Measurements from ENCODE around the gene SGPL1.
"Not testable (repeated sequence)": the region's sequence is repeated elsewhere in the genome, so short reads cannot be mapped to it uniquely, and the experiment has no call there.

Gene SGPL1, protein sequence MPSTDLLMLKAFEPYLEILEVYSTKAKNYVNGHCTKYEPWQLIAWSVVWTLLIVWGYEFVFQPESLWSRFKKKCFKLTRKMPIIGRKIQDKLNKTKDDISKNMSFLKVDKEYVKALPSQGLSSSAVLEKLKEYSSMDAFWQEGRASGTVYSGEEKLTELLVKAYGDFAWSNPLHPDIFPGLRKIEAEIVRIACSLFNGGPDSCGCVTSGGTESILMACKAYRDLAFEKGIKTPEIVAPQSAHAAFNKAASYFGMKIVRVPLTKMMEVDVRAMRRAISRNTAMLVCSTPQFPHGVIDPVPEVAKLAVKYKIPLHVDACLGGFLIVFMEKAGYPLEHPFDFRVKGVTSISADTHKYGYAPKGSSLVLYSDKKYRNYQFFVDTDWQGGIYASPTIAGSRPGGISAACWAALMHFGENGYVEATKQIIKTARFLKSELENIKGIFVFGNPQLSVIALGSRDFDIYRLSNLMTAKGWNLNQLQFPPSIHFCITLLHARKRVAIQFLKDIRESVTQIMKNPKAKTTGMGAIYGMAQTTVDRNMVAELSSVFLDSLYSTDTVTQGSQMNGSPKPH

DNA sequence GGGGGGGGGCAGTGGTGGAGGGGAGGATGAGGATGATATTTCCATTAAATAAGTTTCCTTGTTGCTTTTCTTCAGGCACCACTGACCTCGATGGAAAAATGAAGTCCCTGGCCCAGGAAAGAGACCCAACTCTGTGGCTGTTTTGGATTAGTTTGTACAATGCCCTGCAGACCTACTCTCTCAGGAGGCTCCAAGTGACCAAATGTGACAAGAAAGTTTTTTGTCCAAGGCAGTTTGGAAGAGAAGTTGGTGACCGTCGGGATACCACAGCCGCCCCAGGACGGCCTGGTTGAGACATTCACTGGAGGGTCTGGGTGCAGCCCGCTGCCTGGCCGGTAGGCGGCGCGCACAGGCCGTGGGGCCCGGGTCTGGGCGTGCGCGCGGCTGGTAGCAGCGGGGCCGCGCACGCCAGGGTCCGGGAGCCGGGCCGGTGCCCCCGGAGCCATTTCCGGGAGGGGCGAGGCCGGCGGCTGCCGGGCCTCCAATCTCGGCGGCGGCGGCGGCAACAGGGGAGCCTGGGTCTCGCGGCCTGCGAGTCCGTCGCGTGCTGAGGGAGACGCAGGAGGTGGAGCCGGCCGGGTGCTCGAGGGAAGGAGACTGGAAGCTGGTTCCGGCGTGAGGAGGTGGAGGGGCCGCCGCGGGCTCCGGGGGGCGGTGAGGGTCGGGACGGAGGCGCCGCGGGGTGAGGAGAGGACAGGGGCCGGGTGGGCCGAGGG, at the start of gene SGPL1:
SGPL1 (plus strand) TSS at position 445 of the 716 bp plus-strand sequence. CDS start 906 bp downstream, outside the sequence.
- DNase-seq, result peak; percentile 57

DNA sequence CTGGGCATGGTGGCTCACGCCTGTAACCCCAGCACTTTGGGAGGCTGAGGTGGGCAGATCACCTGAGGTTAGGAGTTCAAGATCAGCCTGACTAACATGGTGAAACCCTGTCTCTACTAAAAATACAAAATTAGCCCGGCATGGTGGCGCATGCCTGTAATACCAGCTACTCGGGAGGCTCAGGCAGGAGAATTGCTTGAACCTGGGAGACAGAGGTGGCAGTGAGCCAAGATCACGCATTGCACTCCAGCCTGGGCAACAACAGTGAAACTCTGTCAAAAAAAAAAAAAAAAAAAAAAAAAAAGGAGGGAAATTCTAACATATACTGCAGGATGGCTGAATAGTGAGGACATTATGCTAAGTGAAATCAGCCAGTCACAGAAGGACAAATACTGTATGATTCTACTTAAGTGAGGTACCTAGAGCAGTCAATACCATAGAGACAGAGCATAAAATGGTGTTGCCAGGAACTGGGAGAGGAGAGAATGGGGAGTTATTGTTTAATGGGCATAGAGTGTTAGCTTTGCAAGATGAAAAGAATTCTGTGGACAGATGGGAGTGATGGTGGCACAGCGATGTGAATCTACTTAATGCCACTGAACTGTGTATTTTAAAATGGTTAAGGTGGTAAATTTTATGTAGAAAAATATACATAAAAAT, 47.6 kb upstream of the SGPL1 start:
- DNase-seq, result not testable (repeated sequence)

DNA sequence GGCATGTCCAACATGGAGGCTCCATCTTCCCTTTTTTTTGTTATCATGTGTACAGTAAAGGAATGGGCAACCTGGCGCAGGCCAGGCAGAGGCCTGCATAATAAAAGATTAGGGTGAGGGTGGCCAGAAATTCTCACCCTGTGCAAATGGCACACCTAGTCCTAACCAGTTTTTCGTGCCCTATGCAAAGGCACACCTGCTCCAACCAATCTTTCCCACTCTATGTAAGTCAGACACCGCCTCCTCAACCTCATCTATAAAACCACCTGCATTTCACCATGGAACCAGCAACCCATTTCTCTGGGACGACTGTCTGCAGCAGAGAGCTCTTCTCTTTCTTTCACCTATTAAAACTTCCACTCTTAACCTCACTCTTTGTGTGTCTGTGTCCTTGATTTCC, 46.6 kb upstream of the SGPL1 start:
- DNase-seq, result no peak

DNA sequence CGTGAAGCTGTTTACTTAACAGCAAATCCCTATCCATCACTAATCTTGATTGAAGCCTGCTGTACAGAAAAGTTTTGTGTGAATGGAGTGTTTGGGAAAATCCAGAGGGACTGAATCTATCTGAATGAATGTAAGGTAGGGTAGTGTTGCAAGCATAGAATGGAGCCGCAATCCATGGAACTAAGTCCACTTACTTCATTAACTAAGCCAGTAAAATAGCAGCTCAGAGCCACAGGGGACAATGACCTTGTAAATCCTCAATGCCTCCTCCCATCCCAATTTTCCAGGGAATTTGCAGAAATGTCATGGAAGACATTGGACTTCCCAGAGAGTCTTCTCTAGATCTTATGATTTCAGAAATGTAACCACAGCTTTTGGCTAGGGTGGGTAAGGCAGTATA, 45.7 kb upstream of the SGPL1 start:
- no peak for DNase-seq

DNA sequence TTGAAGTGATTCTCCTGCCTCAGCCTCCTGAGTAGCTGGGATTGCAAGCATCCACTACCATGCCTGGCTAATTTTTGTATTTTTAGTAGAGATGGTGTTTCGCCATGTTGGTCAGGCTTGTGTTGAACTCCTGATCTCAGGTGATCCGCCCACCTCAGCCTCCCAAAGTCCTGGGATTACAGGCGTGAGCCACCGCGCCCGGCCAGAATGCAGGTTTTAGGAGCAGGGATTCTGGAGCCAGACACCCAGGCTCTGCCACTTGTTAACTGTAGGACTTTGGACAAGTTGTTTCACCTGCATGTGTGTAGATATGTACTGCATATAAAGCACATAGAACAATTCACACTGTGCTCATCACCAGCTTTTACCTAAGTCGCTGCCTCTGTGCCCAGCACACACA, 45.2 kb upstream of the SGPL1 start:
- DNase-seq, result not testable (repeated sequence)

DNA sequence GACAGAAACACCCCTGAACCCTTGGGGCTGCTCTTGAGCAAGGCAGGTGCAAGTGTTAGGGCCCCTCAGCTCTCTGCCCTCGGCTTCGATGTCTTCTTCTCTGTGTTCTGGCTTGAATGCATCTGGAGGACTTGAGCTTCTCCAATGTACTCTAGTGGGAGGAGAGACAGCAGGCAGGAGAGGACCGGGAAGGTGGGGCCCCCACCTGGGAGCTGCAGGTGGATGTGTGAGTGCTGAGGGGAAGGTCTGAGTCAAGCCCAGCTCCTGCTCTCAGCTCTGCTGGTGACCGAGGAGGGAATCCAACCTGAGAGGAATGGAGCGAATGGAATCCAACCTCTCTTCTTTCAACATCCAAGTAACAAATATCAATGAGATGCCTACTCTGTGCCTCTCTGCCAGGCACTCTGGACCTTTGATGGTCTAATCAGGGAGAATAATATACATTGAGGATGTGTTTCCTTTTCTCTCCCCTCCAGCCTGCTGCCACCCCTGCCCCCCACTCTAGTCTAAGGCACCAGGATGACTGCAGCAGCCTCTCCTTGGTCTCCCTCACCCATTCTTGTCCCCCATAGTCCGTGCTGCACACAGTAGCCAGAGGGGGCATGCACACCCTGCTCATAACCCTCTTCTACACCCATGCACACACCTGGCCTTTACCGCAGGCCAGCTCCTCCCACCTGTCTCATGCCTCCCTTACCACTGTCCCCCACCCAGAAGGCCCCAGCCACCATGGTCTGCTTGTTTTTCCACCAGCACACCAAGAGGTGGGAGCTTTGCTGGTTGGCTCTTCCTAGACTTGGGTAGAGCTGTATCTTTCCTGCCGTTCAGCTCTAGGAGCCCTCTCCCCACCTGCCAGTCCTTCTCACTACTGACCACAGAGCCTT, 44.2 kb upstream of the SGPL1 start:
- DNase-seq, result no peak

DNA sequence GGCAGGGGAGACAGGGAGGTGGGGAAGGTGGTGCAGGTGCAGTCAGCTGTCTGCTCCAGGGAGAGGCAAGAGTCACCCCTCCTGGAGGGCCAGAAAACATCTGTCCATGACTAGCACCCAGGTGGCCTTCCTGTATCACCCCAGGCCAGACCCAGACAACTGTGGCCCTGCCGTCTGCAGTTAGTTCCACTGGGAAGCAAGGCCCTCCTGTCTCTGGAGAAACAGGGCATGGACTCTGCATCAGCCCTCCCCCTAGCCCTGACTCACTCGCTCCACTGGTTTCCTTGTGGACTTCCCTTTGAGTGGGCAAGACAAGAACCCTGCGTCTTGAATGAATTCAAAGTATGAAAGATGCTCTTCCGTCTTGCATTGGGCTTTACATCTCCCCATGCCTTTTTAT, 43.1 kb upstream of the SGPL1 start:
- DNase-seq, result no peak

DNA sequence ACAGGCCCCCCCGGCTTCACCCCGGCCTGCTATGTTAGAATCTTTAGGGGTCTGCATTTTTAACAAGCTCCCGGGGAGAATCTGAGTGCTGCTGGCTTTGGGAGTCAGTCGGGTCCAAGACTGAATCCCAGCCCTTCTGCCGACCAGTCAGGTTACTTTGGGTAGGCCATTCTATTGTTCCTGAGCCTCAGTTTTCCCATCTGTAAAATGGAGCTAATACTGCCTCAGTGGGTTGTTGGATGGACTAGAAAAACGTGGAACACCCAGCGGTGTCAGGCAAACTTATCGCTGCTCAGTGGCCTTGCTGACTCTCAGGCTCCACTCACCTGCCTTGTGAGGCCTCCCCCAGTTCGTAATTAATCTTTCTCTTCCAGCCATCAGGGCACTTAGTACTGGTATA, 42.3 kb upstream of the SGPL1 start:
- DNase-seq, result no peak

DNA sequence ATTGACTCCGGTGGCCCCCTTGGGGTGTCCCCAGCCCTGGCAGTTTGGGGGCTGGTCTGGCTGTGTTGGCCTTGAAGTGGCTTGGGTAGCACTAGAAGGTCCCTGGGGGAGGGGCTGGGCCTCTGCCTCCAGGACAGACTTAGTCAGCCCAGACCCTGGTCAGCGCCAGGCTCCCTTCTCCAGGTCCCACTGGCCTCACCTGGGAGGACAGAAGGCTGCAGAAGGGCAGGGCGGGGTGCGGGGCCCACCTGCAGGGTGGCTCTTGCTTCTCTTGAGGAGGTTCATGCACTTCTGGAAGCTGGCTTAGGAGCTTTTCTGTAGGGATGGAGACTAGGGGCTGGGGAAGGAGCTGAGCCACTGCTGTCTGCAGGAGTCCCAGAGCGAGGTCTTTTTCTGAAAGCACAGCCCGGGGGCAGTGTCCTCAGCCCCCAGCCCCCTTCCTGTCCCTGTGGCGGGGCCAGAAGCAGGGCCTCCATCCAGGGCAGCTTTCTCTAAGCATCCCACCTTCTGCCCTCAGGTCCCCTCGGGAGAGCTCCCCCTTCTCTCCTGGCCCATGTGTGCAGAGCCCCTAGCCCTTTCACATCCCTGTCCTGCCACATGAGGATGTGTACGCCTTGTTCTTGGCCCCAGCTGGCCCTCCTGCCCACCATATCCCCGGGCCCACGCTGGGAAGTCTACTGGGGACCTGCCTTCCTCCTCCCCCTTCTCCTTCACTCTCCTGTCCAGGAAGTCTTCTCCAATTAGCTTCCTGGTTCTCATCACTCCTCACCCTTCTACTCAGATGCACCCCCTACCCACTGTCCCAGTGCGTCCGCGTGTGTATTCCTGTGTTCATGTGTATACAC, 41.6 kb upstream of the SGPL1 start:
- DNase-seq, result no peak

DNA sequence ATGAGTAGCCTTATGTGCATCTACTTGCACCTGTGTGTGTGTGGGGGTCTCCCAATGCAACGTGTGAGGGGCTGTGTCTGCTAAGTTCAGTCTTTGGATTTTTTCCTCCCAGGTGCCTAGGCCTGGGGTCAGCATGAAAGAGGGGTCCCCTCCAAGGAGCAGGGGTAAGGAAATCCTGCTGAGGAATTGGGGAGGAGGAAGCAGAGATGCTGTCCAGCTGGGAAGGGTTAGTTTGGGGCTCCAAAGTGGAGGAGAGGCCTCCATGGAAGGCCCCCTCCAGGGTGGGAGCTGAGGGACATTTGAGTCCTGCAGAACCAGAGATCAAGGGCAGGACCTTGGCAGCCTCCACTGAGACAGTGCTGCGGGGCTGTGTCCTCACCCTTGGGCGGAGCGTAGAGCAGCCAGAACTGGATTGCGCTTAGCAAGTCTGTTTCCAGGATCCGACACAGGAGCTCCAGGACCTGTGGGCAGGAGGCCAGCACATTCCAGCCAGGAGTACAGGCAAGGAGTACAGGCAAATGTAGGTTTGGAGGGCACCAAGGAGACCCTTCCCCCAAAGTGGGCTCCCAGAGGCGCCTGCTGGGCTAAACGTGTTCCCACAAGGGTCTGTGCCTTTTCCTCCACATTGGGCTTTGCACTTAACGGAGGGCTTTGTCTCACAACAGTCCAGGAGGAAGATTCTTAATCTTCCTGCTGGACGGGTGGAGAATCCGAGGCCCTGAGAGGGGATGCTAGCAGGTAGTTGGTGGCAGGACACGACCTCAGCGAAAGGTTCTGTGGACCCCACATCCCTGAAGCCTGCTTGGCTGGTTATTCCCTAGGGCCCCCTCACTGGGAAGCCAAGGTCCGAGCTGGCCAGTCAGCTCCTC, 40.7 kb upstream of the SGPL1 start:
- no peak for DNase-seq

DNA sequence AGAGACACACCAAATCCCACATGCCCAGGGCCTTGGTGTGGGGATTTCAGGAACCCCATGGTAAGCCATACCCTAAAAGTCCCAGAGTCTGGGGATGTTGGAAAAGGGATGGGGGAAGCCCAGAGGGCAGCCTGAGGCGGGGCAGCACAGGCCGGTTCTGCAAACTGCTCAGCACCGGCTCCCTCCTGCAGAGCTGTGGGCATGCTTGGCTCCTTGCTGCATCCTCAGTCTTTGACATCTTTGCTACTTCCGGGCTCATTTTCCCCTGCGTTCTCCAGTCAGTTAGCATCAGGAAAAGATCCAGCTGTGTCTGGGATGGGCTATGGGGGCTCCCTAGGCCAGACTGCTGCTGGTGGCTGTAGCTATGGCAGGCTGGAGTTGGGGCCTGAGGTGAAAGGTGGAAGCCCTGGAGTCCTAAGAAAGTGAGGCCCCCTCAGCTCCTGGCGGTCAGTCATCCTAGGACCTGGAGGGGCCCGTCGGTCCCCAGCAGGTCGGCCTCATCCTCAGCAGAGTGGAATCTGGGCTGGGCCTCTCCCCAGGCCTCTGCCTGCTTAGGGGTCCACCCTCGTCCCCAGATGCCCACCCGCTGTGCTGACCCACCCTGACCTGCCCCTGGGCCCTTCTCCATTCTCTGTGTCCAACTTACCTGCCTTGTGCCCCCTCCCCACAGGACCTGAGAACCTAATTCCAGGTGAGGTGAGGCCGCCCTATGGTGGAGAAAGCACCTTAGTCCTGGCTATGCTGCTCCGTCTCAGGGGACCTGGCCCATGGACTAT, 39.9 kb upstream of the SGPL1 start:
- DNase-seq, result no peak

DNA sequence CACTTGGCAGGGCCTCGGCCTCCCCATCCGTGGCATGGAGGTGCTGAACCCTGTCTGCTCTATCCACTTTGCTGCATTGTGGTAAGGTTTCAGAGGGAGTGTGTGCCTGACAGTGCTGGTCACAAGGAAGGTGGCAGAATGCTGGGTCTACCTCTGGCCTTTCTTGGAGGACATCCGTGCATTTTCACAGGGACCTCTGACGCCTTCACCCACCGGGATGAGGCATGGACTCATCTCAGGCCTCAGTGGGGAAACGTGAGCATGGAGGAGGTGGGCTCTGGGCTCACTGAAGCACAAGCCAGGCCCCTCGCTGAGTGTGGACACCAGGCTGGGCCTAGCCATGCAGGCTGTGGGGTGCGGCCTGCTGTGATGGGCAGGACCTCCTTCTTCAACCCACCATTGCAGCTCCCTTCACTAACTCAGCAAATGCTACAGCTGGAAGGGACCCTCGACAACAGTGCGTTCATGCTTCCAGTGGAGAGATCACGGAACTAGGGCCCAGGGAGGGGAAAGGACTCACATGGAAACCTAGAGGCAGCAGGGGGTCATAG, 39.2 kb upstream of the SGPL1 start:
- DNase-seq, result no peak

DNA sequence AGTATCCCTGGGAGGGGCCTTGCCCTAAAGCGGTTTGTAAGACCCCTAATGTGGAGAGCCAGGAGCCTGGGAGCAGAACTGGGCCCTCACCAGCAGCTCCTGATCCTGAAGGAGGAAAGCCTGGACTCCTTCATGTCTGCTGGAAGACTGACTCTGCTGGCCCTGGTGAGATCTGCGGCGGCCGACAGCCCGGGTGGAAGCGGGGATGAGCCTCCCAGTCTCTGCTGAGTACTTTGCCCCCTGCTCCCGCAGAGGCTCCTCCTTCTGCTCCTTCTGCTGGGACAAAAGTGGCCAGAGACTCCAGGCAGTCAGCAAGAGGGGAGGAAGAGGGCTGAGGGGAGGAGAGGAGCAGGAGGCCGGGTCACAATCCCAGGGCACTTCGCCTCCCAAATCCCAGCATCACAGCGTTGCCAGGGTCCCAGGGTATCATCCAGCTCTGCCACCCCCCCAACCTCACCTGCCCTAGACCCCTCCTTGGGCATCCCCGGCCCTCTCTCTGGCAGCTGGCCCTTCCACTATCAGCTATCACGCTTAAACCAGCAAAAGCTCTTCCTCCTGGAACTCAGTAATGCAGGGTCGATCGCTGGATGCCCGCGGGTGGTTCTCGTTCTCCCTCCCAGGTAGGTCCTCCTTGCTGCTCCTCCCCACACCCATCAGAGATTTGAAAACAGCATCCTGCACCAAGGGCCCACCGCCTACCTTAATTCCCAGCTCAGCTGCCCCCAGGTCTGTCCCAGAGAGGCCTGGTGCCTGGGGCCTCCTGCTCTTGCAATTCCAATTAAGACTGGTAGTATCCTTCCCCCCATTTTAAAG, 38.5 kb upstream of the SGPL1 start:
- DNase-seq, result no peak

DNA sequence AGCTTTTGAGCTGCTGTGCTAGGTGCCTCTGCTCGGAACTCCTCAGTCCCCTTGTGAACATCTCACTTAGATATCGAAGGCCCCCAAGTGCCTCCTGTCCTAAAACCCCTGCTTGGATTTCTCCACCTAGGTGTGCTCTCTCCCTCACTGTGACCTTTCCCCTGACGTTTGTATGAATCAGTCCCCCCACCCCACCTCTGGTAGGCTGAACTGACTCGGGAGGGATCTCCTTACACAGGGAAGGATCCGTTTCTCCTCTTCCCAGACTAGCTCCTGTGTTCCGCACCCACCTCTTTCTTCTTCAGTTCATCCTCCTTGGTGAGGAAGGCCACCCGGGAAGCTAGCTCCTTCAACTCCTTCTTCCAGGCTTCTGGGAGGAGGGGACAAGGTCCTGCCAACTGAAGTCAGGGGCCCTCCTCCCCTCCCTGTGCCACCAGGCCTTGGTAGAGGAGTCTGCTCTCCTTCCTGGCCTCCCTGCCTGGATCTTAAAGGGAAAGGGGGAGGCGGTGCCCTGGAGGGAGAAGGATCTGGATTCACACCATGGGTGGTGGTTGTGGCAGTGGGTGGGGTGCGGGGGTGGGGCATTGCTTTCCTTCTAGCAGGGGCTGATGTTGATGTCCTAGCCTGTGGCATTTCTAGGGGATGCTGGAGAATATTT, 37.4 kb upstream of the SGPL1 start:
- no peak for DNase-seq

DNA sequence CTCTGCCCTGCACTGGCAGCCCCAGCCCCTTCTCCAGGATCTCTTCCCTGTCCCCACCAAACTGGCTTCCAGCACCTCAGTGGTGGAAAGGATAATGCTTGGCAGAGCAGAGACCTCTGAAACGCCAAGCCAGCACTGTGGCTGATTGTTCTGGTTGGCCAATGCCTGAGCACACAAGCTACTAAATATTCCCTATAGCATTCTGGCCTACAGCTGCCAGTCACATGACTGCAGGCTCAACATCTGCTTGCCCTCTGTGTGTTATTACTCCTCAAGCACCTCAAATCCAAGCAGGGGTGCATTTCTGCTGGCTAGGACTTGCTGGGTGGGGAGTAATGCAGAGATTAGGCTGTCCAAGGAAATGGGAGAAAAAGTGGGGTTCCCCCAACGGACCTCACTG, 36.7 kb upstream of the SGPL1 start:
- DNase-seq, result no peak

DNA sequence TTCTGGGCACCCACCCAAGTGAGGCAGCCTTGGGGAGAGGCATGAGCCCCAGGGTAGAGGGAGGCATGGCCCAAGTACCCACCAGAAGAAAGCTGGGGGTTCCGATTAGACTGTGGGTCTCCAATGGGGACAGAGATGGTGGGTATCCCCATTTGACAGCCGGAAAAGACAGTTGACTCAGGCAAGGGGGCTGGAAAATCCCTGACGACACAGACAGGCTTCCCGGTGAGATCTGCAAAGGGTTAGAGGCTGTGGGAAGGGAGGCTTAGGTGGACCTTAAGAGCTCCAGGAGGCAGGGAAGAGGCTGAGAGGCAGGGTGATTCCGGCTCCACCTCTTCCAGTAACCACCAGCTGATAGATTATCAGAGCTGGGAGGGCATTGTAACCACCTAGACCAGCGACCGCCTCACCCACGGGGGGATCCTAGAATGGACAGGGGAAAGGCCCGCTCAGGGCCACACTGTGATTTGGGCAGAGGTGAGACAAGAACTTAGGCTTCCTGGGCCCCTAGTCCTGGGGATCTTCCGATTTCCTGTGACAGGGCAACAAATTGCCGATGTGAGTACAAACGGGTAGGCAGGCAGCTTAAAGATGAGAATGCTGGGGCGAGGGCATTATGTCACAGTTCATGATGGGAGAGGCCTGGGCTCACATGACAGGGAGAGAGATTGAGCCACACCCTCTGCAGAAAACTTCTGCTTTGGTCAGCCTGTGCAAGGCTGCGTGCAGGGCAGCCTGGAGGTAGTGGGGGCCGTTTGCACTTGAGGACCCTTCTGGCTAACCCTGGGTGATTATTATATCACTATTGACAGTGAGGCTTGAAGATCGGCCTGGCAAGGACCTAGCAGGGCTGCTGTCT, 36.0 kb upstream of the SGPL1 start:
- DNase-seq, result no peak

DNA sequence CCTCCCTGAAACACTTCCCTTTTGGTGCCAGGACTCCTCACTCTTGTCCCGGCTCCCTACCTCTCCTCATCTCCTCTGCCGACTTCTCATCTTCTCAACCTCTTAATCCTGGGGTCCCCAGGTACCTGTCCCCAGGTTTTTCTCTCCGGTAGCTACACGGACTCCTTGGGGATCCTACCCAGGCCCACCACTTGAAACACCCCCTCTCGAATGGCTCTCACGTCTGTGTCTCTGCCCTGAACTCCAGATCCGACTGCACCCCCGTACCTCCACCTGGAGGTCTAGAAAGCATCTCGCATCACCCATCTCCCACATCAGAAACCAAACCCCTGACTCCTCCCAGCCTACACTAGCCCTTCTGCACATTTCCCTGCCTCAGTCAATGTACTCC, 35.4 kb upstream of the SGPL1 start:
- DNase-seq, result no peak
